Measurements from ENCODE around the gene TSPAN6.

TSPAN6 gene

DNA sequence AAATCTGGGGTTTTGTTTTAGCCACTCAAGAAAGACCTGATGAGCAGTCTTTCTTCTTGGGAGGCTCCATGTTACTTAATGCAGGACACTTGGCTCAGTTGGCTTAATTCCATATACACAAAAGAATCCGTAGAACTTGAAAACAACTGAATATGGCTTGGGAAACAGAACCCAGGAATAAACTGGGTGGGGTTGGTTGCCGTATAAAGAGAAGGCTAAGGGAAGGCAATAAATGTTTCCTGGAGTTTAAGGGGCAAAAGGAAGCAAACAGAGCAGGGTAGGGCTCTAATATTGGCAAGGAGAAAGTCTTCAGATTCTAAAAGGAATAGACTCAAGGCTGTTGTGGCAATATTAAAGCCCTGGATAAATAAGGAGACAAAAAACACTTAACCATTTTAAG is 43.5 kb downstream of the TSPAN6 start:
- Histone ChIP-seq H3K4me3 (no peak overlapping the region), H3K27ac (no peak overlapping the region)

DNA sequence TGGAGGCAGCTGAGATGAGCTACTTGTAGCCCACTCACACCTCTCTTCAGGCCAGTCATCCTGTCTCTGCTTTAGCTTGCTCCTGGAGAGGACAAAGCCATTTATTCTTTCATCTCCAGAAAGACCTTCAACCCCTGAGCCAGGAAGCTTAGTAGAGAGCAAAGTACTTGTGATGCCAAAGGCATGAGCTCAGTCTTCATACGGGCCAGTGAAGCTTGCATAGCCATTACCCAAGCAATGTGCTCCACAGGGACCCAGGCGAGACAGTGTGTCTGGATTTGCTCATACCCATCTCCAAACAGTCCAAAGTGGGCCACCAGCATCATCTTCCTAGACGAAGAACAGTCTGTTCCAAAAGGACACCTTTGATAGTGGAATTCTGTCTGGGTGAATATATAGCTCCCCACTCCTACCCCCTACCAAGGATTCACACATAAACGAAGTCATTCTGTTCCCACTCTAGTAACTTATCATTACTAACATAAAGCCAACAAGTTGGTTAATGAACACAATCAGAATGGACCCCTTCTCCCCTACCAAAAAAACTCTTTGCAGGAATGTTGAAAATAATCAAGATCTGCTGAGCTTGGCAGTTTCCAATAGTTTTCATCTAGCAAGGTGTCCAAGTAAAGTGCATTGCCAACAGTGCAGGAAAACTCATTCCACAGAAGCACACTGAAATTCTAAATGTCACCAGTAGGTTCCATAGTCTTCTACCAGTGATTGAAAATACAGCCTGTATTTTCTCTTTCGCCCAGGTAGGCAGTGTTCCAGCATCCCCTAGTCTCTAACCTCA is 45.2 kb downstream of the TSPAN6 start:
- no peak overlapping the region for H3K27ac ChIP-seq
- H3K4me3 ChIP-seq = no peak overlapping the region

DNA sequence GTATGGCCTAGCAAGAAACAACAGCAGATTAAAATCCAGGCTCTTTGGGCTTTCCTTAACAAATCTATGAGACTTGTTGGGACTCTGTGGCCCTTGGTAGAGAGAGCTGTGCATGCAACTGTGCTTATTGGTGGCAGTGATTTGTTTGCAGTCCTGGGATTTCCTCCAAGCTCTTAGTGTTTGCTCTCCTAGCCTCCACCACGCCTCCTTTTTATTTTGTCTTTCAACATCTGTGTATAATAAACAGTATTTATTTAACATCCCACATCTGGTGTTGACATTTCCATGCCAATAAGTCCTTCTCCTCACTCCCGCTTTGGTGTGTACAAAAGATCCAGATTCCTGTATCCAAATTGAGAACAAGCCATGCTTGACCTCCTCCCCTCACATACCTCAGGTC is 48.7 kb downstream of the TSPAN6 start:
- Histone ChIP-seq H3K4me3 (no peak overlapping the region), H3K27ac (no peak overlapping the region)

DNA sequence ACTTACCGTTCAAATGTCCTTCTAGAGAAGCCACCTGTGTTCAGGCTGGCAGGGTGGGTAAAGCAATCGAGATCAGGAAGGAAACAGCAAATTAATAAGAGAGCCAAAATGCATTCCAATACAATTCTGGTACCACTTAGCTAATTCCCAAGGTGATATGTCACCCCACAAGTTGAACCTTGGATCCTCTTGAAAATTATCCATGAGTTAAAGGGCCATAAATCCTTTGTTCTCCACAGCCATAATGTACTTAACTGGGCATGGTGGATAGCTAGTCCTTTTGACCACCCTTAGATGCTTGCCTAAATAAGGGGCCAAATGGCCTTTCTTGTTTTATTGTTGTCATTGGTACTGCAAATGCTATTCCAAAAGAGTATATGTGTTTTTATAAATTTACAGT is 49.9 kb downstream of the TSPAN6 start:
- no peak overlapping the region for H3K4me3 ChIP-seq
- H3K27ac ChIP-seq = no peak overlapping the region

- no peak within 1 kb of the TSS for H3K4me3 ChIP-seq
- no peak within 1 kb of the TSS for H3K27ac ChIP-seq
Measured at GRCh38 chrX:100584611-100585010, 52.0 kb downstream of the TSPAN6 start, which contains the start of gene TNMD. TSS of gene TNMD (plus strand) at chrX:100584936. CDS start at chrX:100585019, 83 bp downstream.
